Kidney epithelial cell (primary cell): ENCODE data around the gene SHC2. TPM values are rescaled to one million over a fixed set of nuclear protein-coding genes. Genes with fewer than 3 reads are reported as not detected.

Source experiments
- DNase-seq: peaks from one replicate; pipeline ENCODE4 v3.0.0-alpha.2; 2010; ENCODE audit warnings: low read depth
- H3K27me3 ChIP-seq: 2 replicates; pipeline ENCODE4 v1.6.0; 2011; ENCODE audit warnings: low read length; ENCODE audit not compliant: control insufficient read depth, insufficient read depth
- H3K36me3 ChIP-seq: 2 replicates; pipeline ENCODE4 v1.5.1; 2011; ENCODE audit warnings: low read length; ENCODE audit not compliant: control insufficient read depth, insufficient read depth
- H3K4me3 ChIP-seq: 2 replicates; pipeline ENCODE4 v1.5.1; 2011; ENCODE audit warnings: low read depth, mild to moderate bottlenecking, control low read depth, low read length
- total RNA-seq: library from RNA; depleted of rRNA; stranded (reverse); fragments of >200 nt; gene quantifications from 2 replicates; pipeline ENCODE4 v1.2.3, GENCODE V29; 2015
- TF ChIP-seq, protein P1 (sequence below): IDR thresholded peaks from 2 replicates; pipeline ENCODE4 v1.5.1; 2011; ENCODE audit warnings: mild to moderate bottlenecking, moderate library complexity, low read length, control low read depth, inconsistent platforms; ENCODE audit not compliant: insufficient read depth, poor library complexity, severe bottlenecking

SHC2 gene
- total RNA-seq, 1 donor from 2014 or later, result 15.2 TPM

DNA sequence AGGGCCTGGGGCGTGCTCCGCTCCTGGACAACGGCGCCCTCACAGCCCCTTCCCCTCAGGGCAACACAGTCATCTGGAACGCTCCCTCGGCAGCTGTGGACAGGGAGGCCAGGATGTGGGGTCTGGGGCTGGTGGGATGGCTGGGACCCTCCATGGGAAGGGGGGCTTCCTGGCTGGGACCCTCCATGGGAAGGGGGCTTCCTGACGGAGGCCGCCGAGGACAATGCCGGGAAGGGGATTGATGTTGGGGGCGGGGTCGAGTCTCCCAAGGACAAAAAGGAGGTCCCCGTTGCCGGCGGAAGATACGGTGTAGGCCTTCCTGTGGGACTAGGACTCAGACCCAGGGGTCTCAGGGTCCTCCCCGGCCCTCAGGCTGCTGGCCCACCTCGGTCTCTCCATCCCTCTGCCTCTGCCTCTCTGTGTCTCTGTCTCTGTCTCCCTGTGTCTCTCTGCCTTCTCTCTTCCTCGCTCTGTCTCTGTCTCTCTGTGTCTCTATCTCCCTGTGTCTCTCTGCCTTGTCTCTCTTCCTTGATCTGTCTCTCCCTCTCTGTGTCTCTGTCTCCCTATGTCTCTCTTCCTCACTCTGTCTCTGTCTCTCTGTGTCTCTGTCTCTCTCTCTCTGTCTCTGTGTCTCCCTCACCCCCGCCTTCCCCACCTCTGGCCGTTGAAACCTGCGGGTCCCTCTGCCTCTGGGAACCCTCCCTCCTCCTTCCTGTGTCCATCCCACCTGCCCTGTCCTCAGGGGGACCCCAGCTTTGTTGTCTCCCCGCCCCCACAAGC, 32.7 kb upstream of the SHC2 start:
- DNase-seq, result no peak
- no peaks in the 10 kb centered on the region for H3K36me3 ChIP-seq
- H3K4me3 ChIP-seq, result no peak overlapping the region
- TF ChIP-seq, protein P1, sequence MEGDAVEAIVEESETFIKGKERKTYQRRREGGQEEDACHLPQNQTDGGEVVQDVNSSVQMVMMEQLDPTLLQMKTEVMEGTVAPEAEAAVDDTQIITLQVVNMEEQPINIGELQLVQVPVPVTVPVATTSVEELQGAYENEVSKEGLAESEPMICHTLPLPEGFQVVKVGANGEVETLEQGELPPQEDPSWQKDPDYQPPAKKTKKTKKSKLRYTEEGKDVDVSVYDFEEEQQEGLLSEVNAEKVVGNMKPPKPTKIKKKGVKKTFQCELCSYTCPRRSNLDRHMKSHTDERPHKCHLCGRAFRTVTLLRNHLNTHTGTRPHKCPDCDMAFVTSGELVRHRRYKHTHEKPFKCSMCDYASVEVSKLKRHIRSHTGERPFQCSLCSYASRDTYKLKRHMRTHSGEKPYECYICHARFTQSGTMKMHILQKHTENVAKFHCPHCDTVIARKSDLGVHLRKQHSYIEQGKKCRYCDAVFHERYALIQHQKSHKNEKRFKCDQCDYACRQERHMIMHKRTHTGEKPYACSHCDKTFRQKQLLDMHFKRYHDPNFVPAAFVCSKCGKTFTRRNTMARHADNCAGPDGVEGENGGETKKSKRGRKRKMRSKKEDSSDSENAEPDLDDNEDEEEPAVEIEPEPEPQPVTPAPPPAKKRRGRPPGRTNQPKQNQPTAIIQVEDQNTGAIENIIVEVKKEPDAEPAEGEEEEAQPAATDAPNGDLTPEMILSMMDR, result no peak
- peaks cover 24% of the 10 kb centered on the region for H3K27me3 ChIP-seq

DNA sequence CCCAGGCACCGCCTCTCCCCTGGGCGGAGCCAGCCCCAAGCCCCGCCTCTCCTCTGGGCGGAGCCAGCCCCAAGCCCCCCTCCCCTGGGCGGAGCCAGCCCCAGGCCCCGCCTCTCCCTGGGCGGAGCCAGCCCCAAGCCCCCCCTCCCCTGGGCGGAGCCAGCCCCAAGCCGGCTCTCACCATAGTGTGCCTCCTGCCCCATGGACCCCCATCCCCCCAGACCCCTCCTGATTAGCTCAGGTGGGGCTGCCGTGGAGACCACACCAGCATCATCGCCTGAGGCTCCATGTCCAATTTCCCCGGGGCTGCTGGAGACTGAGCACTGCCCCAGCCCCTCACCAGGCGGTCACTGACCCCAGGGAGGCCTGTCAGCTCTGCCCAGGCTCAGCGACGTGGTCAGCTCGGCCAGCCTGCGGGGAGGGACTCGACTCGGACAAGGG, 31.3 kb upstream of the SHC2 start:
- peaks cover 11% of the 10 kb centered on the region for H3K27me3 ChIP-seq
- no peak overlapping the region for H3K4me3 ChIP-seq
- H3K36me3 ChIP-seq, result no peaks in the 10 kb centered on the region
- TF ChIP-seq, protein P1, result no peak
- no peak for DNase-seq

- Histone ChIP-seq H3K36me3 (no peaks in the 10 kb centered on the region), H3K27me3 (peaks cover 9% of the 10 kb centered on the region), H3K4me3 (no peak overlapping the region)
- TF ChIP-seq, protein P1, result no peak
- no peak for DNase-seq
Observed at GRCh38 chr19:491146-491741, 30.4 kb upstream of the SHC2 start.

DNA sequence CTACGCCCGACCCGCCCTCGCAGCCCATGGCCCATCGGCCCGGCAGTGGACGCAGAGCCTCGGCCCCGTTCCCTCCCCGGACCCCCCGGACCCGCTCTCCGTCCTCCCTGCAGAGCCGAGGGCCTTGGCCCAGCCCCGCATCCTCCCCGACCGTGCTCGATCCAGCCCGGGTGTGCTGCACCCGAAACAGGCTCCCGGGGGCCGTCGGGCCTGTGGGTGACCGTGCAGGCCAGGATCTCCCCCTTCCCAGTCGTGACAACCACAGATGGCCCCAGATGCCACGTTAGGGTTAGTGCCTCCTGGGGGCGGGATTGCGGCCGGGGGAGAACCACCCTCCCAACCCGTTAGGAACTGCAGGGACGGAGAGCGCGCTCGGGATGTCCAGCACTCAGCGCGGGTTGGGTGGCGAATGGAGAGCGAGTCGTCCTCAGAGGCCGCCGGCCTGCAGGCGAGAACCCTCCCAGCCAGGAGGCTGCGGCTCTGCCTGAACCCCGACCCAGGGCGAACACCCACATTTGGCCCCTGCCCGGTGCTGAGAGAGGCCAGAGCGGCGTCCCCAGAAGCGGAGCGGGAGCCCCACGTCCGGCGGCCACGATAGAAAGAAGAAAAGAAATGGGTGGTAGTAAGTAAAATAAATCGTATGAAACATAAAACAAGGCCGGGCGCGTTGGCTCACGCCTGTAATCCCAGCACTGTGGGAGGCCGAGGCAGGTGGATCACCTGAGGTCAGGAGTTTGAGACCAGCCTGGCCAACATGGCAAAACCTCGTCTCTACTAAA, 28.8 kb upstream of the SHC2 start:
- Histone ChIP-seq H3K4me3 (peak overlapping the region; percentile 88), H3K36me3 (no peaks in the 10 kb centered on the region), H3K27me3 (peaks cover 9% of the 10 kb centered on the region)
- no peak for DNase-seq
- TF ChIP-seq, protein P1, result no peak

DNA sequence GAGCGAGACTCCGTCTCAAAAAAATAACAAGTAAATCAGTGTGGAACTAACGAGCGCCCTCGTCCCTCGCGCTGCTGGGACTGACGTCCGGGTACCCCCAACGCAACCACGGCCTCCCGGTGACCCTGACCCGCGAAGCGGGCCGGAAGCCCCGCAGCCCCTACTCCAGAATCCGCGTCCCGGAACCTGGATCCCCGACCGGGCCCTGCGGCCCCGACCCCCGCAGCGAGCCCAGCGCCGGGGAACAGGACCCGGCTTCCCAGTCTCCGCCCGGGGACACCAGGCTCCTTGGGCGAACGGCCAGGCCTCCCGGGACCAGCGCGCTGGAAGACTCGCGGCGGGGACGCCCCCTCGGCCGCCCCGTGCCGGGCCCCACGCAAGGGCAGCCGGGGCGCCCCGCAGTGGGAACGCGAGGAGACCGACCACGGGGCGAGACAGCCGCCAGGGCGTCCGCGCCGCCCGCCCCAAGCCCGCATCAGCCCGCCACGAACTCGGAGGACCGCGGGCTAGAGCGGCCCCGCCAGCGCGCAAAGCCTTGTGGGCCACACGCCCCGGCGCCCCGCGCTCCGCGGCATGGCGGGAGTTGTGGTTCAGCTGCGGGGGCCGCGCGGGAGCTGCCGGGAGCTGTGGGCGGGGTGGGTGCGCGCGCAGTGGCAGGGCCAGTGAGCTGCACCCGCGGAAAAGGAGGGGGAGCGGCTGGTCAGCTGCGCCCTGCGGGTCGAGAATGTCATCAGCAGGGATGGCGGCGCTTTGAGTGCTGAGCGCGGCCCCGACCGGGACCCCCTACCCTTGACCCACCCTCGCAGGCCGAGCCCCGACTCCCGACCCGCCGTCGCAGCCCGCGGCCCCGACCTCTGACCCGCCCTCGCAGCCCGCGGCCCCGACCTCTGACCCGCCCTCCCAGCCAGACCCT, 27.9 kb upstream of the SHC2 start:
- peak overlapping the region; percentile 88 for H3K4me3 ChIP-seq
- peaks cover 9% of the 10 kb centered on the region for H3K27me3 ChIP-seq
- H3K36me3 ChIP-seq, result no peaks in the 10 kb centered on the region
- DNase-seq, result peak; percentile 67
- TF ChIP-seq, protein P1, result no peak
